Measurements from ENCODE around the gene GFI1B. TPM values are rescaled to one million over a fixed set of nuclear protein-coding genes. Genes with fewer than 3 reads are reported as not detected.

GFI1B gene
- total RNA-seq, 1 experiment from 2014 or later: not detected

DNA sequence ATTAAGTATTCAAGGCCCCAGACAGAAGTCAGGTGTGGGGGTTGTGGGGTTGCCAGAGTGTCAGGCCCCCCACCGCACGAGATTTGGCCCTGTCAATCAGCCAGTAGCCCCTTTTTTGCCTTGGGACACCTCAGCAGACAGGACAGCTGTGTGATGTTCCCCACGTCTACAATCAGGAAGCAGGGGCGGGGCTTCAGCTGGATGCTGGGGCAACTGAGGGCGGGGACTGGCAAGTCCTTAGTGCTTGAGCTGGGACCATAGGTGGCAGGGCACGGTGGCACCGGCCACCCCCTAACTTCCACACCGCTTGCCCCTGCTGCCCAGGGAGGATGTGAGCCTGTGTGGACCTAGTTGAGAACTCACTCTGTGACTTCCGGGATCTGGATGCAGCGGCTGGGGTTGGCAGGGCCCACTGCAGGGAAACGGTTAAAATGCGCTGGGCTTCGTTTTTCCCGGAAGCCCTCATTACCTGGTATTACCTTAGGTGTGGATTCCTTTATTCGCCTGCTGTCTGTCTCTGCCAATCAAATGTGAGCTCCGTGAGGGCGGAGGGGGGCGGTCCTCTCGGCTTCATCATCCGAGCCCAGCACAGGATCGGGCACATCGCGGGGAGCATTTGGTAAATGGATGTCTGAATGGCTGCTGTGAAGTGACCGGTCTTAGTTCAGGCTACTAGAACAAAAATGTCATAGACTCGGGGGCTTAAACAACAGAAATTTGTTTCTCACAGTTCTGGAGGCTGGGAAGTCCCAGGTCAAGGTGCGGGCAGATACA lies 44.8 kb downstream of the GFI1B start:
- POLR2A ChIA-PET (ENCODE audit: unreplicated experiment): no interaction called here
- intact Hi-C loops (cut with micrococcal nuclease; ENCODE audit: unreplicated experiment): loop anchor here (2.0 kb wide), 1 partner anchor 463 kb away; no protein-coding TSS in a partner anchor
- Histone ChIP-seq H3K4me3 (no peak overlapping the region), H3K4me1 (replicated peaks; ENCODE audit: insufficient read depth) (no peaks in the 10 kb centered on the region), H3K4me2 (no peak overlapping the region), H2AFZ (no peak overlapping the region), H3K9me2 (ENCODE audit: insufficient read depth) (no peaks in the 10 kb centered on the region), H3K27ac (no peak overlapping the region), H4K20me1 (ENCODE audit: insufficient read depth) (no peaks in the 10 kb centered on the region), H3K9me3 (ENCODE audit: insufficient read depth, low read depth) (no peaks in the 10 kb centered on the region), H3K79me2 (ENCODE audit: low read depth) (no peaks in the 10 kb centered on the region), H3K36me3 (ENCODE audit: low read depth) (no peaks in the 10 kb centered on the region), H3K27me3 (ENCODE audit: insufficient read depth, low read depth) (peaks cover 8% of the 10 kb centered on the region), H3F3A (ENCODE audit: insufficient read depth, low read depth) (peaks cover 11% of the 10 kb centered on the region; the same call in 1 of the 2 replicates)
- BruUV-seq (replicated peaks): no TSS peak
- peak in 1 of 2 experiments; percentile 12 for DNase-seq
- TF ChIP-seq, protein P1, sequence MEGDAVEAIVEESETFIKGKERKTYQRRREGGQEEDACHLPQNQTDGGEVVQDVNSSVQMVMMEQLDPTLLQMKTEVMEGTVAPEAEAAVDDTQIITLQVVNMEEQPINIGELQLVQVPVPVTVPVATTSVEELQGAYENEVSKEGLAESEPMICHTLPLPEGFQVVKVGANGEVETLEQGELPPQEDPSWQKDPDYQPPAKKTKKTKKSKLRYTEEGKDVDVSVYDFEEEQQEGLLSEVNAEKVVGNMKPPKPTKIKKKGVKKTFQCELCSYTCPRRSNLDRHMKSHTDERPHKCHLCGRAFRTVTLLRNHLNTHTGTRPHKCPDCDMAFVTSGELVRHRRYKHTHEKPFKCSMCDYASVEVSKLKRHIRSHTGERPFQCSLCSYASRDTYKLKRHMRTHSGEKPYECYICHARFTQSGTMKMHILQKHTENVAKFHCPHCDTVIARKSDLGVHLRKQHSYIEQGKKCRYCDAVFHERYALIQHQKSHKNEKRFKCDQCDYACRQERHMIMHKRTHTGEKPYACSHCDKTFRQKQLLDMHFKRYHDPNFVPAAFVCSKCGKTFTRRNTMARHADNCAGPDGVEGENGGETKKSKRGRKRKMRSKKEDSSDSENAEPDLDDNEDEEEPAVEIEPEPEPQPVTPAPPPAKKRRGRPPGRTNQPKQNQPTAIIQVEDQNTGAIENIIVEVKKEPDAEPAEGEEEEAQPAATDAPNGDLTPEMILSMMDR (conservative IDR thresholded peaks at IDR 0.05): no peak
- no peak for TF ChIP-seq EZH2 (IDR thresholded peaks at IDR 0.05; ENCODE audit: low read depth)
- CTCF ChIA-PET: no interaction called here

DNA sequence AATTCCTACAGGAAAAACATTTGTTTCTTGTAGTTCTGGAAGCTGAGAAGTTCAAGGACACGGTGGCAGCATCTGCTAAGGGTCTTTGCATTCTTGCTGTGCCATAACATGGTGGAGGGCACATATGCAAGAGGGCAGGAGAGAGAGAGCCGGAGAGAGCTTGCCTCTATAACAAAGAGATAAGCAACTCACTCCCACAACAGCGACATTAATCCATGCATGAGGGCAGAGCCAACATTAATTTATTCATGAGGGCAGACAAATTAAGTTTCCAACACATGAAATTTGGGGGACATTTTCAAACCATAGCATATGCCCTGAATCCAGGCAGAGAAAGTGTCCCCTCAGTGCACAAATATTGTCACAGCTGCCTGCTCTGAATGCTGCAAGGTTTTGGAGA lies 47.9 kb downstream of the GFI1B start:
- Histone ChIP-seq H3K4me2 (no peak overlapping the region), H3K4me1 (replicated peaks; ENCODE audit: insufficient read depth) (peaks cover 11% of the 10 kb centered on the region; the same call in 1 of the 2 replicates), H3K9me2 (ENCODE audit: insufficient read depth) (no peaks in the 10 kb centered on the region), H3K27ac (no peak overlapping the region), H3K79me2 (ENCODE audit: low read depth) (peaks cover 15% of the 10 kb centered on the region), H3K36me3 (ENCODE audit: low read depth) (no peaks in the 10 kb centered on the region), H3F3A (ENCODE audit: insufficient read depth, low read depth) (peaks cover 14% of the 10 kb centered on the region; the same call in 1 of the 2 replicates), H4K20me1 (ENCODE audit: insufficient read depth) (no peaks in the 10 kb centered on the region), H3K4me3 (no peak overlapping the region), H2AFZ (no peak overlapping the region), H3K9me3 (ENCODE audit: insufficient read depth, low read depth) (no peaks in the 10 kb centered on the region), H3K27me3 (ENCODE audit: insufficient read depth, low read depth) (no peaks in the 10 kb centered on the region)
- ChIA-PET POLR2A (ENCODE audit: unreplicated experiment) (interaction anchor here (0.6 kb wide), 1 partner anchor 21 kb away, joined by 9 read pairs; no protein-coding TSS in a partner anchor), CTCF (no interaction called here)
- TF ChIP-seq EZH2 (IDR thresholded peaks at IDR 0.05; ENCODE audit: low read depth): no peak
- TF ChIP-seq, protein P1 (conservative IDR thresholded peaks at IDR 0.05): no peak
- no peak for DNase-seq
- intact Hi-C loops (cut with micrococcal nuclease; ENCODE audit: unreplicated experiment): no loop called here
- no TSS peak for BruUV-seq (replicated peaks)

DNA sequence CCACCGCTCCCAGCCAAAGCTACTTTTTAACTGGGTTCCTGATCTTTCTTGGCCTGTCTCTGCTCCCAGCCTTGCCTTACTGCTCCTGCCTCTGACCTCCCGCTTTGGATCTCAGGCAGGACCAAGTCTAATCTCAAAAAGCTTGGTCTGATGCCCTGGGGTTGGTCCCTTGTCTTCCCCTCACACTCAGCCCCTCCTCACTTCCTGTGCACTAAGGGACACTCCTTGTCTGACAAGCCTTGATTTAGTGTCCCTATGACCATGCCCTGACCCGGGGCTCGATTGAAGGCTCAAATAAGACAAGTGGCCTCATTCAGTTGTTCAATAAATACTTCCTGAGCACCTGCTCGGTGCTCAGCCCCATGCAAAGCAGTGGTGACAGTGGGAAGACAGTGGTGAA lies 48.6 kb downstream of the GFI1B start:
- H3K27me3 ChIP-seq (ENCODE audit: insufficient read depth, low read depth): no peaks in the 10 kb centered on the region
- TF ChIP-seq EZH2 (IDR thresholded peaks at IDR 0.05; ENCODE audit: low read depth): no peak
- TF ChIP-seq, protein P1 (conservative IDR thresholded peaks at IDR 0.05): no peak
- 0 out of 2 replicates have a peak, but pooled peaks cover 2% of the 10 kb centered on the region for H3K36me3 ChIP-seq (ENCODE audit: low read depth)
- H3K9me2 ChIP-seq (ENCODE audit: insufficient read depth): no peaks in the 10 kb centered on the region
- H3K9me3 ChIP-seq (ENCODE audit: insufficient read depth, low read depth): no peaks in the 10 kb centered on the region
- no TSS peak for BruUV-seq (replicated peaks)
- ChIA-PET CTCF (no interaction called here), POLR2A (ENCODE audit: unreplicated experiment) (no interaction called here)
- no peak overlapping the region for H2AFZ ChIP-seq
- DNase-seq: no peak
- no peak overlapping the region for H3K4me3 ChIP-seq
- H3K4me1 ChIP-seq (replicated peaks; ENCODE audit: insufficient read depth): peaks cover 18% of the 10 kb centered on the region
- H3K4me2 ChIP-seq: no peak overlapping the region
- intact Hi-C loops (cut with micrococcal nuclease; ENCODE audit: unreplicated experiment): no loop called here
- H3F3A ChIP-seq (ENCODE audit: insufficient read depth, low read depth): peaks cover 14% of the 10 kb centered on the region; the same call in 1 of the 2 replicates
- no peak overlapping the region for H3K27ac ChIP-seq
- peaks cover 22% of the 10 kb centered on the region for H3K79me2 ChIP-seq (ENCODE audit: low read depth)
- H4K20me1 ChIP-seq (ENCODE audit: insufficient read depth): no peaks in the 10 kb centered on the region

Data from PC-9 (cell line).